ENCODE results near the gene RELT. TPM values are rescaled to one million over a fixed set of nuclear protein-coding genes. Genes with fewer than 3 reads are reported as not detected.

The RELT gene
- total RNA-seq, 1 experiment from 2014 or later, result 7.8 TPM

DNA sequence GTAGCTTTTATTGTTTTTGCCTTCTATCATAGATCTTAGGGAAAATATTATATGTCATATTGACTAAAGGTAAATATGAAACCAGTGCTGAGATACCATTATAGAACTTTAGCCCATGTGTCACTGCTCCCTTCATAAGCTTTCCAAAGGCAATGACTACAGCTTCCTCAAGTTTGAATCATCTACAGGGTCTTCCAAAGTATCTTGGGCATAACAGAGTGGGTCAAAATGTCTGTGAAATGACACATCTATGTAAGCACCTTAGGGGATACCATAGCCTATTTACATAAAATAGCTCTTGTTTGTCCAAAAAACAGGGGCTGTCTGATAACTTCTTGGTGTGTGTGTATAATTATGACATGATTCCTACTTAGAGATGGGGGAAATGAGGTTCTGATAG, 52.5 kb downstream of the RELT start:
- H3K27me3 ChIP-seq (ENCODE audit: insufficient read depth, low read depth), result no peaks in the 10 kb centered on the region
- H3K27ac ChIP-seq, result no peak overlapping the region
- no peaks in the 10 kb centered on the region for H3K79me2 ChIP-seq (ENCODE audit: low read depth)
- H3K9me3 ChIP-seq (ENCODE audit: insufficient read depth, low read depth), result no peaks in the 10 kb centered on the region
- no peak for DNase-seq
- H4K20me1 ChIP-seq (ENCODE audit: insufficient read depth), result no peaks in the 10 kb centered on the region
- H3F3A ChIP-seq (ENCODE audit: insufficient read depth, low read depth), result no peaks in the 10 kb centered on the region
- intact Hi-C loops (cut with micrococcal nuclease; ENCODE audit: unreplicated experiment), result no loop called here
- CTCF ChIA-PET, result no interaction called here
- POLR2A ChIA-PET (ENCODE audit: unreplicated experiment), result no interaction called here
- H3K4me3 ChIP-seq, result no peak overlapping the region
- H2AFZ ChIP-seq, result no peak overlapping the region
- no peaks in the 10 kb centered on the region; the same call in 1 of the 2 replicates for H3K9me2 ChIP-seq (ENCODE audit: insufficient read depth)
- H3K4me2 ChIP-seq, result no peak overlapping the region
- H3K4me1 ChIP-seq (replicated peaks; ENCODE audit: insufficient read depth), result no peaks in the 10 kb centered on the region
- no peaks in the 10 kb centered on the region for H3K36me3 ChIP-seq (ENCODE audit: low read depth)
- no TSS peak for BruUV-seq (replicated peaks)
- TF ChIP-seq, protein P1, sequence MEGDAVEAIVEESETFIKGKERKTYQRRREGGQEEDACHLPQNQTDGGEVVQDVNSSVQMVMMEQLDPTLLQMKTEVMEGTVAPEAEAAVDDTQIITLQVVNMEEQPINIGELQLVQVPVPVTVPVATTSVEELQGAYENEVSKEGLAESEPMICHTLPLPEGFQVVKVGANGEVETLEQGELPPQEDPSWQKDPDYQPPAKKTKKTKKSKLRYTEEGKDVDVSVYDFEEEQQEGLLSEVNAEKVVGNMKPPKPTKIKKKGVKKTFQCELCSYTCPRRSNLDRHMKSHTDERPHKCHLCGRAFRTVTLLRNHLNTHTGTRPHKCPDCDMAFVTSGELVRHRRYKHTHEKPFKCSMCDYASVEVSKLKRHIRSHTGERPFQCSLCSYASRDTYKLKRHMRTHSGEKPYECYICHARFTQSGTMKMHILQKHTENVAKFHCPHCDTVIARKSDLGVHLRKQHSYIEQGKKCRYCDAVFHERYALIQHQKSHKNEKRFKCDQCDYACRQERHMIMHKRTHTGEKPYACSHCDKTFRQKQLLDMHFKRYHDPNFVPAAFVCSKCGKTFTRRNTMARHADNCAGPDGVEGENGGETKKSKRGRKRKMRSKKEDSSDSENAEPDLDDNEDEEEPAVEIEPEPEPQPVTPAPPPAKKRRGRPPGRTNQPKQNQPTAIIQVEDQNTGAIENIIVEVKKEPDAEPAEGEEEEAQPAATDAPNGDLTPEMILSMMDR (conservative IDR thresholded peaks at IDR 0.05), result no peak
- no peak for TF ChIP-seq EZH2 (IDR thresholded peaks at IDR 0.05; ENCODE audit: low read depth)

DNA sequence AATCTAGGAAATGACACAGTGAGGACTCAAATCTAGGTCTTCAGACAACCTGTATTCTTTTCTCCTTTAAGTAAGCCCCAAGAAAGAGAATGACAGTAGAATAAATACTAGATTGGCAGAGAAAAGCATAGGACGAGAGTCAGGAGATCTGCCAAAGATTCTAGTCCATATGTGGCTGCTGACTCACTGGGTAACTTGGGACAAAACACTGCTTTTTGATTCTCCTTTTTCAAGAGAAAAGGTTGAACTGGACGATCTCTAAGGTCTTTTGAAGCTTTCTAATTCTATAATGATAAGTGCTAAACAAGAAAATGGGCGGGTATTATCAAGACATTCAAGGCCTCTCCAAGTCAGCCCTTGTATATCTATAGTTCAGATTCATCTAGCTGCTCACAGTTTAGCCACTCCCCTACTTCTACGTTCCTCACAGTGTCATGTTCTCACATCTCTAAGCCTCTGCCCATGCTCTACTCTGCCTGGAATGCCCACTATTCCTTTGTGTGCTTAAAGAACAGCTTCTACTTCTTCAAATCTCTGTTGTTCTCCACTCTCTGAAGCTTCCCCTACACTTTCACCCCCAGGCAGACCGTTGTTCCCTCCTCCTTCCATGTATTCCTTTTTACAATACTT, 53.0 kb downstream of the RELT start:
- H3K4me2 ChIP-seq, result no peak overlapping the region
- DNase-seq, result no peak
- TF ChIP-seq, protein P1 (conservative IDR thresholded peaks at IDR 0.05), result no peak
- no peak for TF ChIP-seq EZH2 (IDR thresholded peaks at IDR 0.05; ENCODE audit: low read depth)
- H3K4me1 ChIP-seq (replicated peaks; ENCODE audit: insufficient read depth), result no peaks in the 10 kb centered on the region
- no peak overlapping the region for H3K4me3 ChIP-seq
- no peaks in the 10 kb centered on the region for H3K79me2 ChIP-seq (ENCODE audit: low read depth)
- no TSS peak for BruUV-seq (replicated peaks)
- H3K36me3 ChIP-seq (ENCODE audit: low read depth), result no peaks in the 10 kb centered on the region
- H2AFZ ChIP-seq, result no peak overlapping the region
- H3K9me3 ChIP-seq (ENCODE audit: insufficient read depth, low read depth), result no peaks in the 10 kb centered on the region
- no peaks in the 10 kb centered on the region for H4K20me1 ChIP-seq (ENCODE audit: insufficient read depth)
- no peaks in the 10 kb centered on the region for H3F3A ChIP-seq (ENCODE audit: insufficient read depth, low read depth)
- intact Hi-C loops (cut with micrococcal nuclease; ENCODE audit: unreplicated experiment), result no loop called here
- ChIA-PET POLR2A (ENCODE audit: unreplicated experiment) (interaction anchor here (0.6 kb wide), 1 partner anchor 149 kb away, joined by 4 read pairs; no protein-coding TSS in a partner anchor), CTCF (interaction anchor here (0.7 kb wide), 1 partner anchor 745 kb away, joined by 3 read pairs; no protein-coding TSS in a partner anchor)
- H3K9me2 ChIP-seq (ENCODE audit: insufficient read depth), result no peaks in the 10 kb centered on the region; the same call in 1 of the 2 replicates
- H3K27ac ChIP-seq, result no peak overlapping the region
- no peaks in the 10 kb centered on the region for H3K27me3 ChIP-seq (ENCODE audit: insufficient read depth, low read depth)

DNA sequence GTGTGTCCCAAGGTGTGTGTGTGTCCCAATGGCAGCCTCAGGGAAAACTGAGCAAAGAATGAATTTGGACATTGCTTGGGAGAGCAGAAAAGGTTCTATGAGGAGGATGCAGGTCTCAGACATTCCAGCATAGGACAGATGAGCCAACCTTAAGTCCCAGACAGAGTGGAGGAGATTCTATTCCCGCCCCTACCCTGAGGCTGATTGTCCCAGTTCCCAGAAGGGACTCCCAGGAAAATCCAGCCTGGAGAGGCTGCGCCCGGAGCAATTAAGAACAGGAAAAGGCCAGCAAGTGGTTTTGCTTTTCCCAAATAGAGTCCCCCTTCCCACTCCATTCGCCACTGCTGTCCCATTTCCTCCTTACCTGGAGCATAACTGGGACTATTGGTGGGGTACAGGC, 54.1 kb downstream of the RELT start:
- BruUV-seq (replicated peaks), result no TSS peak
- Histone ChIP-seq H3K27ac (no peak overlapping the region), H3K27me3 (ENCODE audit: insufficient read depth, low read depth) (no peaks in the 10 kb centered on the region), H3K4me3 (no peak overlapping the region), H3K9me2 (ENCODE audit: insufficient read depth) (no peaks in the 10 kb centered on the region; the same call in 1 of the 2 replicates), H3K9me3 (ENCODE audit: insufficient read depth, low read depth) (no peaks in the 10 kb centered on the region), H3K4me2 (no peak overlapping the region), H3F3A (ENCODE audit: insufficient read depth, low read depth) (no peaks in the 10 kb centered on the region), H4K20me1 (ENCODE audit: insufficient read depth) (no peaks in the 10 kb centered on the region), H3K79me2 (ENCODE audit: low read depth) (no peaks in the 10 kb centered on the region), H2AFZ (no peak overlapping the region), H3K4me1 (replicated peaks; ENCODE audit: insufficient read depth) (no peaks in the 10 kb centered on the region), H3K36me3 (ENCODE audit: low read depth) (no peaks in the 10 kb centered on the region)
- intact Hi-C loops (cut with micrococcal nuclease; ENCODE audit: unreplicated experiment), result no loop called here
- CTCF ChIA-PET, result no interaction called here
- no peak for DNase-seq
- TF ChIP-seq, protein P1 (conservative IDR thresholded peaks at IDR 0.05), result no peak
- no peak for TF ChIP-seq EZH2 (IDR thresholded peaks at IDR 0.05; ENCODE audit: low read depth)
- POLR2A ChIA-PET (ENCODE audit: unreplicated experiment), result no interaction called here
